GM12878 (cell line): Measurements from ENCODE around the gene KIAA1217.

Source experiments
- BCL11A ChIP-seq: IDR thresholded peaks from 2 replicates; pipeline ENCODE4 v1.6.1; 2011; ENCODE audit warnings: low read depth, low read length
- CREB1 ChIP-seq: IDR thresholded peaks from 2 replicates; pipeline ENCODE4 v1.6.1; 2012; ENCODE audit warnings: low read depth, mild to moderate bottlenecking, inconsistent platforms
- CTCF ChIP-seq, 3 experiments: IDR thresholded peaks in 2 of 3; conservative IDR thresholded peaks in 1 of 3; 2 replicates each; pipeline ENCODE4 v1.5.1; 2011; ENCODE audit warnings: low read depth in 3 of 3, low read length in 3 of 3, mild to moderate bottlenecking in 3 of 3, control low read depth in 2 of 3, moderate library complexity in 2 of 3, inconsistent platforms in 1 of 3, mixed read lengths in 1 of 3; ENCODE audit not compliant: control insufficient read depth in 2 of 3, insufficient read depth in 1 of 3; ENCODE audit errors: extremely low read depth in 1 of 3
- E4F1 ChIP-seq: fragments of 450-650 bp; IDR thresholded peaks from 2 replicates; pipeline ENCODE4 v1.6.1; 2018; ENCODE audit warnings: borderline replicate concordance, mild to moderate bottlenecking; ENCODE audit not compliant: partially characterized antibody
- EP300 ChIP-seq, 2 experiments: fragments of 150-350 bp in 1 of 2; IDR thresholded peaks; 2 replicates each; pipeline ENCODE4 v1.6.1; 2011 to 2012; ENCODE audit warnings: low read depth in 2 of 2, low read length in 2 of 2, borderline replicate concordance in 1 of 2, improper control_type of control experiment in 1 of 2, inconsistent platforms in 1 of 2; ENCODE audit not compliant: control insufficient read depth in 1 of 2
- EZH2 ChIP-seq: IDR thresholded peaks from 2 replicates; pipeline ENCODE4 v1.6.1; 2012; ENCODE audit warnings: low read depth, mild to moderate bottlenecking, control low read depth, inconsistent platforms, low read length, borderline replicate concordance; ENCODE audit not compliant: control insufficient read depth
- MYC ChIP-seq: IDR thresholded peaks from 2 replicates; pipeline ENCODE4 v1.6.1; 2011; ENCODE audit warnings: mild to moderate bottlenecking, low read length, moderate library complexity, inconsistent platforms; ENCODE audit not compliant: insufficient read depth, insufficient replicate concordance, insufficient read length, severe bottlenecking
- POLR2AphosphoS5 ChIP-seq: IDR thresholded peaks from 2 replicates; pipeline ENCODE4 v1.6.1; 2011; ENCODE audit warnings: mild to moderate bottlenecking, low read length, inconsistent platforms
- TAF1 ChIP-seq: IDR thresholded peaks from 2 replicates; pipeline ENCODE4 v1.6.1; 2011; ENCODE audit warnings: mild to moderate bottlenecking, low read depth, low read length, borderline replicate concordance
- ZBTB33 ChIP-seq: fragments of 450-650 bp; IDR thresholded peaks from 2 replicates; pipeline ENCODE4 v1.6.1; 2017; ENCODE audit warnings: mild to moderate bottlenecking

GRCh38 chr10:24515481-24515880 is 306.5 kb downstream of the KIAA1217 start:
- no peak for TF ChIP-seq POLR2AphosphoS5
- no peak for TF ChIP-seq MYC
- TF ChIP-seq E4F1: no peak
- TF ChIP-seq TAF1: no peak
- TF ChIP-seq CTCF (IDR thresholded peaks at IDR 0.05 in 2 of 3, conservative IDR thresholded peaks at IDR 0.05 in 1 of 3; ENCODE audit: control insufficient read depth in 2 of 3, extremely low read depth in 1 of 3, insufficient read depth in 1 of 3, low read depth in 3 of 3, low read length in 3 of 3): no peak
- no peak for TF ChIP-seq CREB1
- no peak for TF ChIP-seq EP300 (IDR thresholded peaks at IDR 0.05; ENCODE audit: borderline replicate concordance in 1 of 2, control insufficient read depth in 1 of 2, low read depth in 2 of 2, low read length in 2 of 2)
- no peak for TF ChIP-seq ZBTB33
- TF ChIP-seq BCL11A: no peak
- no peak for TF ChIP-seq EZH2
